Immature natural killer cell (primary cell): ENCODE results near the gene SYAP1. TPM values are rescaled to one million over a fixed set of nuclear protein-coding genes. Genes with fewer than 3 reads are reported as not detected.
A peak's percentile ranks its signal among the peaks of the same experiment; 100 is the strongest.
"Not testable (repeated sequence)": the region's sequence is repeated elsewhere in the genome, so short reads cannot be mapped to it uniquely, and the experiment has no call there.

Source experiments
- DNase-seq, 3 donors: peaks; one replicate each; pipeline ENCODE4 v3.0.0; 2022; ENCODE audit warnings: mixed read lengths in 1 of 3
- H3K27ac Mint-ChIP-seq, 6 donors: one replicate each; pipeline ENCODE4 v1.8.0; 2020; ENCODE audit warnings: mixed read lengths in 6 of 6, mild to moderate bottlenecking in 5 of 6, inconsistent platforms in 4 of 6, moderate library complexity in 3 of 6
- H3K27me3 Mint-ChIP-seq, 3 donors: one replicate each; pipeline ENCODE4 v1.8.0; 2020 to 2021; ENCODE audit warnings: low read depth in 3 of 3, mild to moderate bottlenecking in 3 of 3, mixed read lengths in 3 of 3, moderate library complexity in 3 of 3, inconsistent platforms in 1 of 3
- H3K36me3 Mint-ChIP-seq, 3 donors: one replicate each; pipeline ENCODE4 v1.8.0; 2020; ENCODE audit warnings: mixed read lengths in 3 of 3, inconsistent platforms in 2 of 3, mild to moderate bottlenecking in 2 of 3
- H3K4me1 Mint-ChIP-seq, 2 donors: one replicate each; pipeline ENCODE4 v1.8.0; 2020; ENCODE audit warnings: inconsistent platforms in 2 of 2, mild to moderate bottlenecking in 2 of 2, mixed read lengths in 2 of 2, moderate library complexity in 1 of 2
- H3K4me3 Mint-ChIP-seq, 5 donors: one replicate each; pipeline ENCODE4 v1.8.0; 2020; ENCODE audit warnings: mild to moderate bottlenecking in 5 of 5, mixed read lengths in 5 of 5, inconsistent platforms in 3 of 5, moderate library complexity in 3 of 5
- H3K9me3 Mint-ChIP-seq, 6 donors: one replicate each; pipeline ENCODE4 v1.8.0; 2020; ENCODE audit warnings: mild to moderate bottlenecking in 6 of 6, mixed read lengths in 6 of 6, inconsistent platforms in 4 of 6, moderate library complexity in 3 of 6
- polyA plus RNA-seq, 3 donors: library from polyadenylated mRNA; unstranded; fragments of 300-500 nt; fragmentation: Illumina TruSeq; gene quantifications; one replicate each; pipeline ENCODE4 v1.2.3, GENCODE V29; 2021

SYAP1 gene
- polyA plus RNA-seq, 3 donors from 2014 or later = 18.7 to 33.4 (median 28.8) TPM

DNA sequence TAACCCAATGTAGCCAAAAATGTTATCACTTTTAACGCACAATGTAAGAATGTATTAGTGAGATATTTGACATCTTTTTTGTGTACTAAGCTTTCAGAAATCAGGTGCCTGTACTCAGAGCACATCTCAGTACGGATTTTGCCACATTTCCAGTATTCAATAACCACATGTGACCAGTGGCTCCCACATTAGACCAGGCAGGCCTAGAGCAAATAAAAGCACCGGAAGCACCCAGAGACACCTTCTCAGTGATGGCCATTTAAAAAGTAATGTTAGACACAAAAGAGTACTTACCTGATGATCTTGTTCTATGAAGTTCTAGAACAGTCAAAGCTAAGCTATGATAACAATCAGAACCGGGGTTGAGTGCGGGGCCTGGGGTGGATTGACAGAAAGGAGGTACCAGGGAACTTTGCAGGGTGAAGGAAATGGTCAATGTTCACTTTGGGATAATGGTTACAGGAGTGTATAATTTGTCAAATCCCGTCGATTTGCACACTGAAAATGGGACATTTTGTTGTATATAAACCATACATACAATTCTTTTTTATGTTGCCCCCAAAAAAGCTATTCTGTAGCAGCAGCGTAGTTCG is 8.1 kb upstream of the SYAP1 start:
- peak overlapping the region; percentile 68 to 89 (median 87) for H3K27ac Mint-ChIP-seq
- peaks cover 9 to 15% of the 10 kb centered on the region in 2 donors for H3K4me1 Mint-ChIP-seq
- peaks cover 0 to 1% (median 0%) of the 10 kb centered on the region in 6 donors for H3K9me3 Mint-ChIP-seq
- peaks cover 3 to 18% (median 18%) of the 10 kb centered on the region in 3 donors for H3K27me3 Mint-ChIP-seq
- H3K36me3 Mint-ChIP-seq = no peaks in the 10 kb centered on the region
- peak overlapping the region; percentile 78 to 88 (median 80) for H3K4me3 Mint-ChIP-seq
- no peak for DNase-seq

DNA sequence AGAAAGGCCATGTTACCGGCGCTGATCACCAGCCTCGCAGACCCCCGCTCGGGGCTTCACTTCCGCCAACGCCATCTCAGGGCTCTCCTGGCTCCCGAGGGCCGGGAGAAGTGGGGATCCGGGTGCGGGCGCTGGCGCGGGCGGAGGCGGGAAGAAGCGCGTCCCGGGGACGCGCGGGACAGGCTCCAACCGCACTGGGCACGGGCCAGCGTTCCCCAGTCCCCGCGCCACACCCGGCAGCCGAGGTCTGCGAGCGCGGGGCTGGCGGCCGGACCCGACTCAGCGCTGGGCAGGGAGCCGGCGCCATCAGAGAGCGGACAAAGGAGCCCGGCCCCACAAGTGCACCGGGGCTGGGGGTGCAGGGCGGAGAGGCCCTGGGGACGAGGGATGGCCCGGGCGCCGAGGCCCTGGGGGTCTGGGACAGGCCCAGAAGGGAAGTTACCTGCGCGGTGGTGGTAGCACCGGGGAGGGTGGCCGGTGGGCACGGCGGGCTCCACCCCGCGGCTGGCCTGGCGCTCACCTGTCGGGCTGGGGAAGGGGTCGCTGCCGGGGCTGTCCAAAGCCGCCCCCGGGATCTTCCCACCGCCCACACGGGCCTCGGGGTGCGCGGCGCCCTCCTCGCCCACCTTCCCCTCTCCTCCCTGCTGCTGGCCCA is 7.4 kb upstream of the SYAP1 start:
- DNase-seq = peak in 1 of 3 donors; percentile 11

GRCh38 chrX:16712548-16713155 is 6.8 kb upstream of the SYAP1 start, which contains the start of gene CTPS2:
Gene CTPS2 (minus strand): TSS chrX:16712669. CDS start chrX:16702902, 9,767 bp downstream.
- Mint-ChIP-seq H3K27ac (peak within 1 kb of the TSS; percentile 68 to 89 (median 87)), H3K27me3 (peaks cover 3 to 18% (median 18%) of the 10 kb centered on the region in 3 donors), H3K9me3 (peaks cover 0 to 1% (median 0%) of the 10 kb centered on the region in 6 donors), H3K4me3 (peak within 1 kb of the TSS; percentile 85 to 90 (median 86)), H3K36me3 (no peaks in the 10 kb centered on the region), H3K4me1 (peaks cover 9 to 15% of the 10 kb centered on the region in 2 donors)
- DNase-seq = peak; percentile 38 to 48 (median 39)

More for the DNA sequence above, 7.4 kb upstream of the SYAP1 start:
- H3K27ac Mint-ChIP-seq = peak overlapping the region in 5 of 6 donors; percentile 82 to 89 (median 88)
- peaks cover 0 to 1% (median 0%) of the 10 kb centered on the region in 6 donors for H3K9me3 Mint-ChIP-seq
- H3K4me3 Mint-ChIP-seq = peak overlapping the region; percentile 85 to 90 (median 86)
- H3K36me3 Mint-ChIP-seq = no peaks in the 10 kb centered on the region
- H3K4me1 Mint-ChIP-seq = peaks cover 9 to 15% of the 10 kb centered on the region in 2 donors
- H3K27me3 Mint-ChIP-seq = peaks cover 3 to 18% (median 18%) of the 10 kb centered on the region in 3 donors

DNA sequence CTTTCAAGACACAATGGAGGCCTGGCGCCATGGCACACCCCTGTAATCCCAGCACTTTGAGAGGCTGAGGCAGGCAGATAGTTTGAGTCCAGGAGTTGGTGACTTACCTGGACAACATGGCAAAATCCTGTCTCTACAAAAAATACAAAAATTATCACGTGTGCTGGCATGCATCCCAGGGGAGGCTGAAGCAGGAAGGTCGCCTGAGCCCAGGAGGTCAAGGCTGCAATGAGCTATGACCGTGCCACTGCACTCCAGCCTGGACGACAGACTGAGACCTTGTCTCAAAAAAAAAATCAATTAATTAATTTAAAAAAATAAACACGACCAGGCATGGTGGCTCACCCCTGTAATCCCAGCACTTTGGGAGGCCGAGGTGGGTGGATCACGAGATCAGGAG is 4.9 kb upstream of the SYAP1 start:
- H3K36me3 Mint-ChIP-seq = no peaks in the 10 kb centered on the region
- peak overlapping the region in 1 of 5 donors; percentile 48 for H3K4me3 Mint-ChIP-seq
- peaks cover 16 to 25% of the 10 kb centered on the region in 2 donors for H3K4me1 Mint-ChIP-seq
- peaks cover 0 to 1% (median 0%) of the 10 kb centered on the region in 6 donors for H3K9me3 Mint-ChIP-seq
- H3K27me3 Mint-ChIP-seq = peaks cover 11 to 27% (median 26%) of the 10 kb centered on the region in 3 donors
- no peak for DNase-seq
- peak overlapping the region in 3 of 6 donors; percentile 36 to 89 (median 51) for H3K27ac Mint-ChIP-seq

GRCh38 chrX:16715638-16716037 is 3.8 kb upstream of the SYAP1 start:
- H3K27me3 Mint-ChIP-seq = peaks cover 13 to 34% (median 29%) of the 10 kb centered on the region in 3 donors
- not testable (repeated sequence) for H3K4me3 Mint-ChIP-seq, DNase-seq, H3K9me3 Mint-ChIP-seq, H3K36me3 Mint-ChIP-seq
- H3K27ac Mint-ChIP-seq = peak overlapping the region in 2 of 6 donors; percentile 18 to 87
- peaks cover 27 to 37% of the 10 kb centered on the region in 2 donors for H3K4me1 Mint-ChIP-seq

GRCh38 chrX:16716451-16716850 is 3.0 kb upstream of the SYAP1 start:
- Mint-ChIP-seq H3K4me1 (peaks cover 32 to 38% of the 10 kb centered on the region in 2 donors), H3K27me3 (peaks cover 12 to 33% (median 24%) of the 10 kb centered on the region in 3 donors), H3K27ac (peak overlapping the region in 2 of 6 donors; percentile 81 to 86)
- not testable (repeated sequence) for H3K9me3 Mint-ChIP-seq, H3K4me3 Mint-ChIP-seq, H3K36me3 Mint-ChIP-seq, DNase-seq

GRCh38 chrX:16718824-16719333 is 533 bp upstream of the SYAP1 start:
- no peaks in the 10 kb centered on the region for H3K36me3 Mint-ChIP-seq
- DNase-seq = no peak
- H3K27ac Mint-ChIP-seq = peak overlapping the region; percentile 96 to 100 (median 98)
- H3K27me3 Mint-ChIP-seq = peaks cover 10 to 24% (median 18%) of the 10 kb centered on the region in 3 donors
- peaks cover 30 to 51% of the 10 kb centered on the region in 2 donors for H3K4me1 Mint-ChIP-seq
- peak overlapping the region; percentile 92 to 98 (median 96) for H3K4me3 Mint-ChIP-seq
- H3K9me3 Mint-ChIP-seq = no peaks in the 10 kb centered on the region

GRCh38 chrX:16722481-16722880 is 3.1 kb downstream of the SYAP1 start:
- H3K27me3 Mint-ChIP-seq = peaks cover 10 to 21% (median 13%) of the 10 kb centered on the region in 3 donors
- H3K9me3 Mint-ChIP-seq = no peaks in the 10 kb centered on the region
- peak overlapping the region in 3 of 5 donors; percentile 15 to 33 (median 28) for H3K4me3 Mint-ChIP-seq
- H3K4me1 Mint-ChIP-seq = peaks cover 41 to 69% of the 10 kb centered on the region in 2 donors
- peak overlapping the region in 4 of 6 donors; percentile 25 to 79 (median 56) for H3K27ac Mint-ChIP-seq
- peaks cover 0 to 3% (median 0%) of the 10 kb centered on the region in 3 donors for H3K36me3 Mint-ChIP-seq
- DNase-seq = no peak

- H3K4me3 Mint-ChIP-seq = no peak overlapping the region
- peaks cover 0 to 6% (median 1%) of the 10 kb centered on the region in 3 donors for H3K27me3 Mint-ChIP-seq
- no peak for DNase-seq
- H3K36me3 Mint-ChIP-seq = peaks cover 0 to 3% (median 0%) of the 10 kb centered on the region in 3 donors
- H3K4me1 Mint-ChIP-seq = peaks cover 29 to 54% of the 10 kb centered on the region in 2 donors
- peak overlapping the region in 2 of 6 donors; percentile 8 to 31 for H3K27ac Mint-ChIP-seq
- no peaks in the 10 kb centered on the region for H3K9me3 Mint-ChIP-seq
Observed at GRCh38 chrX:16725072-16725471, 5.7 kb downstream of the SYAP1 start.

GRCh38 chrX:16726347-16726988 is 7.1 kb downstream of the SYAP1 start:
- H3K27ac Mint-ChIP-seq, H3K36me3 Mint-ChIP-seq, H3K9me3 Mint-ChIP-seq, H3K27me3 Mint-ChIP-seq, DNase-seq, H3K4me3 Mint-ChIP-seq: not testable (repeated sequence)
- peaks cover 16 to 40% of the 10 kb centered on the region in 2 donors for H3K4me1 Mint-ChIP-seq

DNA sequence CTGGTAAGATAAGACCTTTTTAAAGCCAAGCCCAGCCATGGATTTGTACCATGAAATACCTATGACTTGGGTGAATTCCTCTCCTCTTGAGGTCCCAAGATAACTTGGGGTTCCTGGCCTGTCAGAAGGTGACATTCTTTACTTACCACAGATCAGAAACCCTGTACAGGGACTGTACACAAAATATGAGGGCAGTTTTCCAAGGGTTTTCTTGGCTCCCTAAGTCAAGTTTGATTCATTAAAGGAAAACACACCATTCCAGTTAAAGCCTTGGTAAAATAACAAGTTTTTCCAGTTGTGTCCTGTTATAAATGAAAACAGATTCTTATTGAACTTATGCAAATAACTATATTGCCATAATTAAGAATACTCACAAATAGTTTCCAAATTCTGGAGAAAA is 8.2 kb downstream of the SYAP1 start:
- Mint-ChIP-seq H3K27ac (no peak overlapping the region), H3K9me3 (no peaks in the 10 kb centered on the region), H3K4me1 (peaks cover 12 to 31% of the 10 kb centered on the region in 2 donors), H3K36me3 (peaks cover 0 to 3% (median 0%) of the 10 kb centered on the region in 3 donors), H3K27me3 (peaks cover 0 to 1% (median 0%) of the 10 kb centered on the region in 3 donors), H3K4me3 (no peak overlapping the region)
- no peak for DNase-seq

- peaks cover 0 to 2% (median 0%) of the 10 kb centered on the region in 6 donors for H3K9me3 Mint-ChIP-seq
- H3K36me3 Mint-ChIP-seq = peaks cover 0 to 7% (median 0%) of the 10 kb centered on the region in 3 donors
- DNase-seq = no peak
- no peak overlapping the region for H3K4me3 Mint-ChIP-seq
- H3K27ac Mint-ChIP-seq = no peak overlapping the region
- H3K27me3 Mint-ChIP-seq = peaks cover 0 to 2% (median 1%) of the 10 kb centered on the region in 3 donors
- H3K4me1 Mint-ChIP-seq = peaks cover 5 to 11% of the 10 kb centered on the region in 2 donors
Observed at GRCh38 chrX:16730450-16730849, 11.0 kb downstream of the SYAP1 start.

DNA sequence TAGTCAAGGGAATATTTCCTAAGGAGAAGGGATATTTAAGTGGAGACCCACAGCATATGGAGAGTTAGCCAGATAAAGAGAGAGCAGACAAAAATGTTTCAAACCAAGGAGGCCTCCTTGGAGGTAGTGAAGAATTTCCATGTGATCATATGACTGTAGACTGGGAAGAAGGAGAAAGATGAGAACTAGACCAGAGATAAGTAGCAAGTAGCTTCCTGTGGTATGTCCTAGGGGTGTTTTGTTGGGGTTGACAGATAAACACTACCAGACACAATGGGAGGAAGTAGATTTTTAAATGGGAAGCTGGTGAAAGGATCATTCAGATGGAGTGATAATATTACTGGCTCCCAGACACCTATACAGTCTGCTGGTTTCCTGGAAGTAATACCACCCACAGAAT is 13.6 kb downstream of the SYAP1 start:
- Mint-ChIP-seq H3K27me3 (peaks cover 0 to 2% (median 2%) of the 10 kb centered on the region in 3 donors), H3K9me3 (peaks cover 0 to 2% (median 0%) of the 10 kb centered on the region in 6 donors), H3K27ac (no peak overlapping the region), H3K4me3 (peak overlapping the region in 1 of 5 donors; percentile 27), H3K4me1 (peaks cover 0 to 4% of the 10 kb centered on the region in 2 donors), H3K36me3 (peaks cover 3 to 21% (median 17%) of the 10 kb centered on the region in 3 donors)
- DNase-seq = no peak
